IMR-90 (cell line): Measurements from ENCODE around the gene KRT4. TPM values are rescaled to one million over a fixed set of nuclear protein-coding genes. Genes with fewer than 3 reads are reported as not detected.

Experiments used
- ATAC-seq: fragments of 200-7000 bp; cut with Tn5 transposase; 2 replicates; pipeline ENCODE4 v1.9.1; 2020; ENCODE audit warnings: low read depth, mild to moderate bottlenecking, moderate library complexity
- BruUV-seq: library from RNA; stranded (reverse); fragments of 400-500 nt; replicated peaks from 2 replicates; lab custom pipeline; 2021; lab: Mats Ljungman, UMichigan
- CTCF ChIA-PET: fragments of 300-600 bp; formaldehyde crosslinking; extraction: SDS; loops from one replicate; lab custom pipeline; 2021; ENCODE audit warnings: antibody characterized with exemption; lab: Yijun Ruan, JAX
- POLR2A ChIA-PET: fragments of 300-600 bp; sonication (Branson Sonifier 250); formaldehyde crosslinking; loops from one replicate; lab custom pipeline; 2022; ENCODE audit warnings: antibody characterized with exemption; ENCODE audit not compliant: unreplicated experiment; lab: Charles Lee
- DNase-seq: peaks from one replicate; pipeline ENCODE4 v3.0.0; 2013
- H2AFZ ChIP-seq: replicated peaks from 2 replicates; pipeline ENCODE3; 2013; ENCODE audit warnings: low read length, mild to moderate bottlenecking; ENCODE audit not compliant: poor library complexity
- H2AK5ac ChIP-seq: 2 replicates; pipeline ENCODE4 v1.6.1; 2013; ENCODE audit warnings: low read depth, low read length, inconsistent platforms
- H2AK9ac ChIP-seq: replicated peaks from 2 replicates; pipeline ENCODE3; 2013; ENCODE audit warnings: mild to moderate bottlenecking, low read depth, low read length, moderate library complexity; ENCODE audit not compliant: poor library complexity
- H2BK120ac ChIP-seq: 2 replicates; pipeline ENCODE4 v1.6.1; 2013; ENCODE audit warnings: low read depth, low read length, inconsistent platforms
- H2BK15ac ChIP-seq: 3 replicates; pipeline ENCODE4 v1.6.1; 2013; ENCODE audit warnings: low read depth, low read length, inconsistent platforms
- H2BK20ac ChIP-seq: 2 replicates; pipeline ENCODE4 v1.6.1; 2013; ENCODE audit warnings: low read depth, mild to moderate bottlenecking, inconsistent platforms, low read length, moderate library complexity
- H2BK5ac ChIP-seq: 2 replicates; pipeline ENCODE4 v1.6.1; 2013; ENCODE audit warnings: mild to moderate bottlenecking, low read depth, low read length, inconsistent platforms; ENCODE audit not compliant: poor library complexity, severe bottlenecking
- H3K14ac ChIP-seq: replicated peaks from 2 replicates; pipeline ENCODE4 v1.6.1; 2013; ENCODE audit warnings: low read depth, low read length, inconsistent platforms
- H3K18ac ChIP-seq: 2 replicates; pipeline ENCODE4 v1.6.1; 2013; ENCODE audit warnings: low read depth, low read length, control low read depth
- H3K23ac ChIP-seq: 2 replicates; pipeline ENCODE4 v1.6.1; 2013; ENCODE audit warnings: low read depth, low read length, inconsistent platforms
- H3K27ac ChIP-seq: 2 replicates; pipeline ENCODE4 v1.5.1; 2013; ENCODE audit warnings: mild to moderate bottlenecking, control low read depth, low read length; ENCODE audit not compliant: insufficient read depth
- H3K27me3 ChIP-seq: 2 replicates; pipeline ENCODE4 v1.6.1; 2013; ENCODE audit warnings: low read length; ENCODE audit not compliant: control insufficient read depth, insufficient read depth
- H3K36me3 ChIP-seq: 2 replicates; pipeline ENCODE4 v1.6.1; 2013; ENCODE audit warnings: low read length, mixed read lengths; ENCODE audit not compliant: control insufficient read depth, insufficient read depth
- H3K4ac ChIP-seq: 2 replicates; pipeline ENCODE4 v1.6.1; 2013; ENCODE audit warnings: low read depth, low read length, inconsistent platforms
- H3K4me1 ChIP-seq: 2 replicates; pipeline ENCODE4 v1.6.1; 2013; ENCODE audit warnings: low read length, mixed read lengths; ENCODE audit not compliant: control insufficient read depth, insufficient read depth
- H3K4me2 ChIP-seq: 2 replicates; pipeline ENCODE4 v1.6.1; 2013; ENCODE audit warnings: low read depth, mild to moderate bottlenecking, control low read depth, low read length, moderate library complexity
- H3K4me3 ChIP-seq: 2 replicates; pipeline ENCODE4 v1.5.1; 2013; ENCODE audit warnings: low read depth, mild to moderate bottlenecking, control low read depth, low read length, moderate library complexity; ENCODE audit not compliant: insufficient read depth
- H3K56ac ChIP-seq: 2 replicates; pipeline ENCODE4 v1.6.1; 2013; ENCODE audit warnings: low read length, inconsistent platforms; ENCODE audit not compliant: insufficient read depth; ENCODE audit errors: extremely low read depth
- H3K79me1 ChIP-seq, 2 experiments: 2 replicates each; pipeline ENCODE4 v1.6.1; 2013; ENCODE audit warnings: low read length in 2 of 2, inconsistent platforms in 1 of 2, low read depth in 1 of 2
- H3K9ac ChIP-seq: 2 replicates; pipeline ENCODE4 v1.6.1; 2013; ENCODE audit warnings: low read depth, low read length, control low read depth
- H3K9me1 ChIP-seq: 2 replicates; pipeline ENCODE4 v1.6.1; 2013; ENCODE audit warnings: low read length, inconsistent platforms; ENCODE audit not compliant: insufficient read depth
- H3K9me3 ChIP-seq: 2 replicates; pipeline ENCODE4 v1.6.1; 2013; ENCODE audit warnings: low read length; ENCODE audit not compliant: control insufficient read depth, insufficient read depth
- H4K20me1 ChIP-seq: 2 replicates; pipeline ENCODE4 v1.6.1; 2013; ENCODE audit warnings: low read length, inconsistent platforms; ENCODE audit not compliant: insufficient read depth
- H4K5ac ChIP-seq: 2 replicates; pipeline ENCODE4 v1.6.1; 2013; ENCODE audit warnings: mild to moderate bottlenecking, low read depth, low read length, control low read depth
- H4K8ac ChIP-seq, 2 experiments: 2 replicates each; pipeline ENCODE4 v1.6.1; 2013; ENCODE audit warnings: low read depth in 2 of 2, low read length in 2 of 2, control low read depth in 1 of 2, inconsistent platforms in 1 of 2
- H4K91ac ChIP-seq: 2 replicates; pipeline ENCODE4 v1.6.1; 2013; ENCODE audit warnings: low read depth, low read length, inconsistent platforms; ENCODE audit not compliant: insufficient read depth
- CEBPB ChIP-seq: IDR thresholded peaks from 2 replicates; pipeline ENCODE4 v1.6.1; 2012; ENCODE audit warnings: low read depth, low read length, improper control_type of control experiment
- WGBS, 2 experiments: methylation state at CpG; one replicate each; pipeline versions ENCODE4 v1.1.5 to v1.1.7; 2013; ENCODE audit warnings: missing lambda C conversion rate in 2 of 2; ENCODE audit not compliant: insufficient read length in 1 of 2; ENCODE audit errors: extremely low coverage in 2 of 2; 5-methylcytosine and 5-hydroxymethylcytosine counted together
- dilution Hi-C: fragments of 300-500 bp; cut with HindIII; formaldehyde crosslinking; loops from one replicate; pipeline ENCODE4 v1.14.3; 2018; ENCODE audit warnings: low sequenced_read_pairs; ENCODE audit not compliant: unreplicated experiment
- in situ Hi-C: fragments of 300-500 bp; cut with MboI; formaldehyde crosslinking; loops from 3 replicates; pipeline ENCODE4 v1.14.3; 2019; ENCODE audit warnings: low sequenced_read_pairs, inconsistent platforms, mixed read lengths
- intact Hi-C: fragments of 100-400 bp; cut with micrococcal nuclease; formaldehyde crosslinking; loops from 2 replicates; pipeline ENCODE4 v1.10.0; 2022
- polyA plus RNA-seq, 3 experiments: library from polyadenylated mRNA; depleted of rRNA; stranded (reverse); fragments of >200 nt; gene quantifications; 2 replicates each; pipeline ENCODE4 v1.2.3, GENCODE V29; 2012; ENCODE audit warnings: low replicate concordance in 1 of 3
- total RNA-seq: library from RNA; depleted of rRNA; stranded (reverse); fragments of >200 nt; gene quantifications from 2 replicates; pipeline ENCODE4 v1.2.3, GENCODE V29; 2012

Gene KRT4
- total and polyA plus RNA-seq, 2 of the 4 experiments (the other 2 are of a cell fraction) = under 0.01 to 0.07 TPM

DNA sequence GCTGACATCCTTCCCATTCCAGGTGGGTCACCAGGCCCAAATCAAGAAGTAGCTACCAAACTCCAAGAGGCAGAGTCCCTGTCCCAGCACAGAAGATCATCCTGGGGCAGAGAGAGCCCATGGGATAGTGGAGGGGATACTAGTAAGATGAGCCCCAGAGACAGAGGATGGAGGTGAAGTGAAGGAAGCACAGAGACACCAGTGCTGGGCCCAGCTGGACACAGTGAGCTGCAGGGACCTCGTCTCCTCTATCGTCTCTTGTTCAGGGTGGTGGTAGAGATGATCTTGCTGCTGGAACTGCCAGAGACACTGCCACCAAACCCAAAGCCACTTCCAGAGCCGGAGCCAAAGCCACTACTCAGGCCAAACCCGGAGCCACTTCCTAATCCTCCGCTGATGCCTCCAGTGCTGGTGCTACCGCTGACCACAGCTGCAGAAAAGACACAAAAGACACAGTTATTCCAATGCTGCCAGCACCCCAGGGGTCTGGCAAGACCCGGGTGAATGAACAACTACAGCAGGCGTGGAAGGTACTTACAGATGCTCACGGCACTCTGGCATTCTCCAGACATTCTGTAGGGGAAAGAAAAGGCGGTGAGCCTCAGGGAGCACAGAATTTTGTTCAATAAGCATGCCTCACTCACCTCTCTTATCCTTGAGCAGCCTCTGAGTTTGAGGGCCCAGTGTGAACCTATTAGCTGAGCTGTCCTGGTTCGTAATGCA, 6.9 kb downstream of the KRT4 start:
- no peak overlapping the region for H3K14ac ChIP-seq
- TF ChIP-seq CEBPB = no peak
- H3K27ac ChIP-seq = no peak overlapping the region
- no peak overlapping the region for H3K4ac ChIP-seq
- no peak overlapping the region for H2BK15ac ChIP-seq
- ChIA-PET POLR2A (no interaction called here), CTCF (no interaction called here)
- H4K20me1 ChIP-seq = no peaks in the 10 kb centered on the region
- H3K4me2 ChIP-seq = no peak overlapping the region
- H2BK5ac ChIP-seq = no peak overlapping the region
- no peak overlapping the region for H4K5ac ChIP-seq
- H3K36me3 ChIP-seq = no peaks in the 10 kb centered on the region
- no peak overlapping the region for H3K56ac ChIP-seq
- ATAC-seq = no peak
- no peak overlapping the region for H2AK5ac ChIP-seq
- no peak overlapping the region for H3K18ac ChIP-seq
- no peak overlapping the region for H2BK120ac ChIP-seq
- no peak overlapping the region for H2AK9ac ChIP-seq
- H3K4me1 ChIP-seq = no peaks in the 10 kb centered on the region
- no TSS peak for BruUV-seq
- no peak overlapping the region for H3K23ac ChIP-seq
- H3K9me3 ChIP-seq = no peaks in the 10 kb centered on the region
- no peaks in the 10 kb centered on the region for H3K79me1 ChIP-seq
- H4K8ac ChIP-seq = no peak overlapping the region
- dilution Hi-C loops = no loop called here
- H2BK20ac ChIP-seq = no peak overlapping the region
- no peaks in the 10 kb centered on the region for H3K9me1 ChIP-seq
- no peak overlapping the region for H2AFZ ChIP-seq
- DNase-seq = no peak
- 89% methylated on average over 3 of the region's 11 CpGs; no CpG with 5 or more reads in 1 of the 2 experiments for WGBS, 2 experiments
- intact Hi-C loops = no loop called here
- H3K4me3 ChIP-seq = no peak overlapping the region
- in situ Hi-C loops = no loop called here
- no peak overlapping the region for H3K9ac ChIP-seq
- H4K91ac ChIP-seq = no peak overlapping the region
- peaks cover 41% of the 10 kb centered on the region for H3K27me3 ChIP-seq
